Renal pelvis (tissue), 4 donors: ENCODE measurements around the gene AUTS2. TPM values are rescaled to one million over a fixed set of nuclear protein-coding genes. Genes with fewer than 3 reads are reported as not detected.

Experiments
- DNase-seq: peaks from one replicate; pipeline ENCODE4 v3.0.0-alpha.2; 2013
- polyA plus RNA-seq, 3 donors: library from polyadenylated mRNA; unstranded; fragments of 120-200 nt; gene quantifications; one replicate each; pipeline ENCODE4 v1.2.1, GENCODE V29; 2013; ENCODE audit not compliant: insufficient read length in 3 of 3

AUTS2 gene
- polyA plus RNA-seq, 3 donors: 85.8 to 114 (median 86.6) TPM

DNA sequence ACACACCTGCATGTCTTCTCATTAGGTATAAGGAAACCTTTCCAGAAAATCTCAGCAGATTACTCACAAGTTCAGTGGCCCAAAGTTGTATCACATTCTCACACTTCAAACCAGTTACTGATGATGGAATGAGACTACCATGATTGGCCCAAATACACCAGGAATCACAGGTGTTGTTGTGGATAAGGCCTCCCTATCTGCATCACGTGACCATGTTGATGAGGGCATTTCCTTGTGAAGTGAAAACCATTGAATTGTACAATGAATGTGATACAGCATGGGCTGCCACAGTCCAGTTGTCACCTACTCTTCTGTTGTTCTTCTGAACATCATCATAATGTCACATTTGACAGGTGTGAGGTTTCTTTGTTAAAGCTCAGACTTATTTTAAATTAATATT, 431.7 kb downstream of the AUTS2 start:
- no peak for DNase-seq

DNA sequence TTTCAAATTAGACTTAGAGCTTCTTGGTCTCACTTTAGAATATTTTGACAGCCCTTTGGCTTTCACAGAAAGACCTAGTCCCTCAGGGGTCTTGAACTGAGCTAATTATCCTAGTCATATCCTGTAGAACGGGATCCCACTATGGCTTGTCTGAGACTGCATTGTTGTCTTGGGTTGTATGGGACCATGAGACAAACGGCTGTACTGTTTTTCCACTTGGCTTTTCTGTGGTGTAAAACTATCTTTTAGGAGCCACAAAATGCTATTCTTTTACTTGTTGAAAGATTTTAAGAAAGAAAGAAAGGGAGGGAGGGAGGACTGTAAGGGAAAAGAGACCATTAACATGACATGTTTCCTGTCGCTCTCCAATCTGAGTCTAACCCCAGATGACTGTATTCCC, 432.5 kb downstream of the AUTS2 start:
- no peak for DNase-seq

DNA sequence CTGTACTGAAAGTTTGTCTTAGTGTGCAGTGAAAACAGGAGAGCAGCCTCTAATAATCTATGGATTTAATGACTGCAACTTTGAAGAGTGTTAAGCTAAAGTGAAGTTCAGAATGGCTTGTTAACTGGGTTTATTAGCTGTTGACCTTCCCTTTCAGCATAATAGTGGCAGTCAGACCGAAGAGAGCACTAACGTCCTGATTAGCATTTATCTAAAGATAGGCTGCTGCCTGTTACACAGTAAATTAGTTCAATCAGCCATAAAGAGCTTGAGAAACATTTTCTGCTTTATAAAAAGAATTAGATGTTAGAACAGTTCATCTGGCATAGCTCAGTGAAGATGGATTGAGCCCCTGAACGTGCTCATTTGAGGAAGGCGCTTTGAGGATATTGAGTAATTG, 433.0 kb downstream of the AUTS2 start:
- no peak for DNase-seq

DNA sequence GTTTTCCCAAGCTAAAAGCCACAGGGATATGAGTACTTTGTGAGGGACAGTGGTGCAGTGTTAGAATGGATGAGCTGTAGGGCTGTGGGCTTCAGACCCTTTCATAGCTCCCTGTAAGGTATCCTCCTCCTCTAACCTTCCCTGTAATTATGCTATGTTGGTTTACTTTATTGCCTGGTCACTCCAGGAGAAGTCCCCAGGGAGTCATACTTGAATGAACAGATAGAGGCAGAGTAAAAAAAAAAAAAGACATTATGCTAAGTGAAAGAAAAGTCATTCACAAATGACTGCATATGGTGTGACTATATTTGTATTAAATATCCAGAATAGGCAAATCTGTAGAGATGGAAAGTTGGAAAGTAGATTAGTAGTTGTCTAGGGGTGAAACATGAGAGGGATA, 434.4 kb downstream of the AUTS2 start:
- no peak for DNase-seq

DNA sequence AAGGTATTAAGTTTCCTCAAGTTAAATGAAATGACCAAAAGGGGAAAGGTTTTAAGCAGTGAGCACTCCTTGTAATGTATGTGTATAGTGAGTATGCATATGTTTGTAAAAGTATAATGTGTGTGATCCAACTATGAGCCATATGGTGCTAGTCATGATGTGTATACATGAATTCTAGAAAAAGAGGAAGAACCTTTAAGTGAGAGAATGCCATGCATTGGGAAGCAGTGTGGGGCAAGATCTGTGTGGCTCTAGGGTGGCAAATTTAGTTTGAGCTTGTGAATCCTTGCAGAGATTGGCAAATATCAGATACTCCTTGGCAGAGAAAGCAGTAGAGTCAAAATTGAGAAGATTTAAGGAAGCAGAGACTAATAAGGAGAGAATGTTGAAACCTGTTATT, 435.0 kb downstream of the AUTS2 start:
- DNase-seq: no peak

DNA sequence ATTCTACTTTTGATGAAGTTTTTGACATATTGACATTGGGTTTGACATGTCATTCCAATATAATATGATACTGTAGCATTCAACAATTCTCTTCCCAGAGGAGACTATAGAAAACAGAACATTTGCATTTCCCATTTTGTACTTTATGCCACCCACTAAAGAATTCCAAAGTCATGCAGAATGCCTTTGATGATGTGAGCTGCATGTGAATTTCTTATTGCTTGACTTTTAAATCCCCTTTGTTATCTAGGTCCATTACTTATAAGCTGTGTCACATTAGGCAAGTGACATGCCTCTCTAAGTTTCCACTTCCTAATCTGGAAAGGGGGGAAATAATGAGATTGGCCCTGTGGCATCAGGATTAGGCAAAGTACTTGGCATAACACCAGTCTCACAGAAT, 436.7 kb downstream of the AUTS2 start:
- DNase-seq: no peak

DNA sequence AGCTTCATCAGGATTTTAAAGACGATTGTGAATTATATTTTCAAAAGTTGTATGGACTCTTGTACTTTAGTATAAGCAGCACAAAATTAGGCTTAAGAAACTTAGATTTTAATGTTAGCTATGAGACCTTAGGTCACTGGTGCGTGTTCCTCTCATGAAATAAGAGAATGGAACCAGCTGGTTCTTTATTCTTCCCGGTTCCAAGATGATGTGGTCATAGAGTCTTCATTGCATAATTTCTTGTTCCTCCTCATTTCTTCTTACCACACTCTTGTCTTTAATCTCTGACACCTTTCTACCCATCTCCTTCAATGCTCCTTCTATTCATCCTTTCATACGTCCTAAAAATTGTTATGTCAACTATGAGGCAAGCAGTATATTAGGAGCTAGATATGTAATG, 437.2 kb downstream of the AUTS2 start:
- no peak for DNase-seq

DNA sequence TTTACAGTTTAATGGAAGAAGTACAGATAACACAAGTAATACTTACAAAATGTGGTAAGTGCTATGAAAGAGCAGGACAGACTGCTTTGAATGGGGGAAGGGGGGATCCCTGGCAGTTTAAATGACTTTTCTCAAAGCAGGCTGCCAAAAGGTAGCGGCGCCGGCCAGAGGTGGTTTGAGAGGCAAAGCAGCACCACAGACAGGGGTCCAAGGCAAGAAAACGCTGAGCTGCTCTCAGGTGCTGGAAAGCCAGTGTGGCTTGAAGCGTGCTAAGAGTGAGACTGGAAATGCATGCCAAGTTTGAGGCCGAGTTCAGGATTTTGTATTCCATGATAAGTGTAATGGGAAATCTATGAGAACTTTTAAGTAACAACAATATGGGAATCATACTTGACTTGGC, 437.7 kb downstream of the AUTS2 start:
- no peak for DNase-seq

DNA sequence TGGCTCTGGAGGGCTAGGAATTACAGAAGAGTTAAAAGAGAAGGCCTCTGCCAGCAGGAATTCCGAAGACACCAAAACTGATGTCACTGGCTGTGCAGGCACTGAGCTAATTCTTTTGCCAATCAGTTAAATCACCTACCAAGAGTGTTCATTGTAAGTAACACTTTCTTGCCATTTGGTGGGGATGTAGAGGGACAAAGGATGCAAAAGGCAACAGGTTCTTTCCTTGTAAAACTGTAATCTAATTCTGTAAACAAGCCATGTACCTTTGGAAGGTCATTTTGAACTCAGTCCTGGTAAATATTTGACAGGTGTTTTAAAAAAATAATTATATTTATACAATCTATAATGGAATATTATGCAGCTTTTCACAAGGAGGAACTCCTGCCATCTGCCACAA, 438.4 kb downstream of the AUTS2 start:
- no peak for DNase-seq

DNA sequence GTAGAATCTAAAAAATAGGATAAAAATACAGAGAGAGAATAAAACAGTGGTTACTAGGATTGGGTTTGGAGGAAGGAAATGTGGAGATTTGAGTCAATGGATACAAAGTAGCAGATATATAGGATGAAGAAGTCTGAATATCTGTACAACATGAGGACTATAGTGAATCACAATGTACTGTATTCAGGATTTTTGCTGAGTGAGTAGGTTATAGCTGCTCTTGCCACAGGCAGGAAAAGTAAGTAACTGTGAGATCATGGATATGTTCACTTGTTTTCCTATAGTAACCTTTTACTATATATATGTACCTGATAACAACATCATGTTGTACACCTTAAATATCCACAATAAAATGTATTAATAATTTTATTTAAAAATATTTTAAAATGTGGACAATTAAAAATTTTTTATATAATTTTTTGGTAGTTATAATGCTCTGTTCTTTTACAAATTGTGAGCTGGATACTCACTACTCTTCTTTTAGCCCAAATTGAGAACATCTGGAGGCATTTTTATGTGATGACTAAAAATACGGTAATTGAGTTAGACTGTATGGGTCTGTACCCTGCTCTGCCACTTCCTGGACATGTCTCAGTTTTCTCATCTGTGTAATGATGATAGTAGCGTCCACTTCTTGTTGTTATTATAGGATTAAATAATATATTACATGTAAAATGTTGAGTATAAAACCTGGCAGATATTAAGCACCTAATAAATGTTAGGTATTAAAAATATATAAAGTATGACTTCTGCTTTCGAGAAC, 439.1 kb downstream of the AUTS2 start:
- DNase-seq: no peak

DNA sequence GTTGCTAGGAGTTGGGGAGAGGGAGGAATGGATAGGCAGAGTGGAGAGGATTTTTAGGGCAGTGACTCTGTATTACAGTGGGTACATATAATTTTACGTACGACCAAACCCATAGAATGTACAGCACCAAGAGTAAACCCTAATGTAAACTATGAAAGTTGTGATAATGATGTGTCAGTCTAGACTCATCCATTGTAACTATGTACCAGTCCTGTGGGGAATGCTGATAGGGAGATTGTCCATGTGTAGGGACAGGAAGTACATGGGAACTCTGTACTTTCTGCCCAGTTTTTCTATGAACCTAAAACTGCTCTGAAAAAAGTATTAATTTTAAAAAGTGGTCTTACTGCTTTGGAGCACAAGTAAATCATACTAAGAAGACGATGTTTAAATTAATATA, 441.8 kb downstream of the AUTS2 start:
- DNase-seq: no peak

DNA sequence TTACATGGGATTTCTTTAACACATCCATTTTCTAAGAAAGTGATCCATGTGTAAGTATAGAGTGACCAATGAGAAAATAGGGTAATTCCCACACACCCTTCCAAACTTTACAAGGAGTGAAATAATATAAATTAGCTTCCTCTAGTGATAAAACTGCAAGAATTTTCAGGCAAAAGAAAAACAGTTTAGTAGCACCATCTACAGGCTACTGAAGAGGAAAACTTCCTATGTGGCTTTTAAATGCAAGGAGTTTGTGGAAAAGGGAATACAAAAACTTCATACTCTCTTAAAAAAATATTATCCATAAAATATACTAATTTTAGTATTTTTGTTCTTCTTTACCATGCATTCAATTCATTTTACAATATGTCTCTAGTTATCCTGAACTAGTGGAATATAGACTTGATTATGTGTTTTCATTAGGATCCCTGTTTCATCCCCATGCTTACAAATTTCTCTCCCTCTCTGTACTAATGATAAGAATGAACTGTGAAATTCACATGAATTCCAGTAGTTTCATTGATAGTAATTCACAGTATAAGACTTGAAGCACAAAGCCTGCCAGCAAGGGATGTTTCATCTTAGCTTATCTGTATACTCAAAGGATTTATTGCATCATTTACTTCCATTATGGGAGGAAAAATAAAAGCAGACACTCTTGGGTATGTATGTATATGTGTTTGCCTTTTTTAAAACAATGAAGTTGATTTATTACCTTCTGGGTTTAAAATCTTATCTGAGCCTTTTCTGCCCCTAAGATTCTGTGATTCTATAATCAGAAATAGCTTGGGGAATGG, 442.9 kb downstream of the AUTS2 start:
- no peak for DNase-seq

DNA sequence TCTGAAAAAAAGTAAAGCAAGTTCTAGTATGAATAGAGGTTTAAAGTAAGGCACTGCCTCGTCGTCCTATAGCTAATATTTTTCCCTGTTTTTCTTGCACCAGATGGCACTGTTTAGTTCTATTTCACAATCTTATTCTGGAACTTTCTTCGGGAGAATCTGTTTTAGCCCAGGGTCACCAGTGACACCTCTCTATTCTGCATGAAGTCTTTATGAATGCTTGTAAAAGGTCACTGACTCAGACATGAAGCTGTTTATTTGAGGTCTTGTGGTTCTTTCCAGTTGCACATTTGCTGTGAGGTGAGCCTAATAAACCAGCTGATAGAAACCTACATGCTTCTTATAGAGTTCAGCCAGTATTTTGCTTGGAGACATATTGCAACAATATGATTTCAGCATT, 444.3 kb downstream of the AUTS2 start:
- DNase-seq: no peak

DNA sequence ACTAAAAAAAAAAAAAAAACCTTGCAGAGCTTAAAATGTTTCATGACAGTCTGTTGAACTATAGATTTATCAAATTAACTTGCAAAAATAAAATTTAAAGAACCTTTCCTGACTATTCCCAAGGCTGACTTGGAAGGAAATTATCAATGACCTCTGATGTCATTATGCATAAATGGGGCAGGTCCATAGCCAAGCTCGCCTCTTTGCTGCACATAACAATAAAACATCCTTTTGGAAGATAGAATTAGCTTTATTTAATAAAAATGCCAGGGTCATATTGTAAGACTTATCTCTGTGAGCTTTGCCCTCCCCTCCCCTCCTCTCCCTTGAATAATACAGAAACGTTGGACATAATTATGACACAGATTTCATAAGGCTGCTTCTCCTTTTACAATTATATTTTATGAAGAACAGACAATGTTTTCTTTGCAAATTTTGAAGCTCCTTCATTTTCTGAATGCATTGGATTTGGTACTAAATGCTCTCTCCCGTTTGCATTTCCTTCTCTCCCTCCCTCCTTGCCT, 444.8 kb downstream of the AUTS2 start:
- DNase-seq: no peak

DNA sequence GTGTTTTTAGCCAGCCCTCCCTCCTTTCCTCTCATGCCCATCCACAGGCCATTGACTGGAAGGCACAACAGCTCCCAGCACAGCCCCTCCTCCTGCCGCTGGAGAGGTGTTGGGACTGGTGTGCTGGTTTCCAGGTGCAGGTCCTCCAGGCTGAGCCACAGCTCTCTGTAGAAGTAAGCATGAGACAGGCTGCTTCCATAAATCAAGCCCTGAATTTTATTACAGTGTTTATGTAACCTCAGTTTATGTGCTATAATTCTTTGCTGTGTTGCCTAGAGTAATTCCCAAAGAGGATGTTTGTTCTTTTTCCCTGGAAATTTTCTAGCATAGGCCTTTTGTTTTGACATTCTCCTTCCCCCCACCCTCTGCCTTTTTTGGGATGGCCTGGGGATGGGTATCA, 445.8 kb downstream of the AUTS2 start:
- peak; percentile 71 for DNase-seq

DNA sequence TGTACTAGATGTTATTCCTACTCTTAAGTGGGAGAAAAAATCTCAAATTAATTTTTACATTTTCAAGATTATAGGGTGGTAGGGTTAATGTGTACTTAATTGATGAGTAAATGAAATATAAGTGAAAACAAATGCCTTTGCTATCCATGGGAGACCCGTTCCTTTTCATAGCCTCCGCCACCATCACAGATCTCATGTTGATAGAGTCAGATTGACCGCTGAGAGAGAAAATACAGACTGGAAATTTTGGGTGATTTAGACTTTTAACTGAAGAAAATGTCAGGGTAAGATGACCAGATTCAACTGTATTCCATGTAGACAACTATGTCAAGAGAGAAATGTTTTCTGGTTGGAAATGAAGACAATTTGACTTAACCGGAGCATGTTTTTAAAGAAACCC, 446.2 kb downstream of the AUTS2 start:
- no peak for DNase-seq

DNA sequence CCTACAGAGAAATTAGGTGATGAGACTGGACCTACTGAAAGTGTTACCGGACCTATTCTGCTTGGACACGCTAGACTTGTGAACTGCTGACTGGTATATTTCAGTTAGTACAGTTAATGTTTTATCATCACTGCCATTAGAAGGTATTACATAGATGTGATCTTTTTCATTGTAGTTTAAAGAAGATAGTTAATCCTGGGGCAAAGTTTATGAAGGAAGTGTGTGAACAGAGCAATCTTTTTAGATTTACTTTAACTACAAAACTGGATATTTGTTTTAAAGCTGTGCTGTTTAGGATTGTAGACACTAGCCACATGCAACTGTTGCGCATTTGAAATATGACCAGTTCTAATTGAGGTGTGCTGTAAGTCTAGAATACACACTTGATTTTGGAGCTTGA, 446.7 kb downstream of the AUTS2 start:
- no peak for DNase-seq

DNA sequence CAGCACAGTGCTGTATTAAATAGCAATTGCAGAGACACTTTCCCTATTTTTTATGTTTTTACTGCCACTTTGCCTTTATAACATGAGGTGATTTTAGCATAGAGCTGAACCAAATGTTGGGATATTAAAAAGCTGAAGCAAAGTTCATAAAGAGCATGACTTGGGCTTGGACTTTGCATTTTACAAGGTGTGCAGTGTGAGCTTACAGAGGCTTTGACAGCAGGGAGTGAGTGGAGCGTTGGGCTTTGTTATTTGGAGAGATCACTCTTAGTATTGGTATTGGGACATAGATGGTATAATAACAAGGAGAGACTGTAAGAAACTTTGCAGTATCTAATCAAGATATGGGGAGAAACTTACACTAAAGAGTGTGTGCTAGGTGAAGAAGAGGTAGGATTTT, 449.1 kb downstream of the AUTS2 start:
- DNase-seq: no peak

DNA sequence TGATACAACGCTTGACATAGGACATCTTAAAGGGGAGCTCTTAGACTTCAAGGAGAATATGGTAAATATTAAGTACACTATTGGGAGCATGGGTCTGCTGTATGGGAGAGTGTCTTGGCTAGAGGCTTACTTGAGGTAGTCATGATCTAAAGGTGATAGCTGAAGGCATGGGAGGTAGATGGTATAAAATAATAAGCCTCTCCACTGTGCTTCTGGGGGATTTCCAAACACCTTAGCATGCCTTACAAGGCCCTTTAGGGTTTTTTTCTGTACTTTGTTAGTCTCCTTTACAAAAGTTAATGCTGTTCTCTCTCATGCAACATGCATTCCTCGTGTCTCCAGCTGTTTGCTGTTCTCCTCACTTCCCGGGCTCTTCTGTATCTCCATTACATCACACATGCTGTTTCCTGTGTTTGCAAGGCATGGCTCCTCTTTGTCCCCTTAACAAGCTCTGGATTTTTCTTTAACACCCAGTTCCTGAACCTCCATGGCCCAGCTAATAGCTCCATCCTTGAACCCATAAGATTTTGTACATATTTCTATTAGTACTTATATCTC, 449.7 kb downstream of the AUTS2 start:
- DNase-seq: no peak

DNA sequence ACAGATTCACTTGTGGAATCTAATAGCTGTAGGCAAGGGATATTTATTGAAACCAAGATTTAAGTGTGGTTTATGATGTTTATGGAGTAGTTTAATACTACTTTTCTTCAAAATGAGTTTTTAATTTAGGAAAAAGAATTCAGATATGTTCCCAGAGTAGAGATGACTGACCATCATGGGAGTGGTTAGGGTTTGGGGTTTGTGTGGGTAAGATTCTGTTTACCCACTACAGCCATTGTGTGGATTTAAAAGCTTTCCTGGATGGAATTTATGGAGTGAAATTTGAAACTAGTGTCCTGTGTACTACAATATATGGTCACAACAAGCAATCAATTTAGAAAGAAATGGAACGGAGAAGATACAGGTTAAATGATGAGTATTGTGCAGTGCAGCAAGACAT, 453.5 kb downstream of the AUTS2 start:
- DNase-seq: no peak

DNA sequence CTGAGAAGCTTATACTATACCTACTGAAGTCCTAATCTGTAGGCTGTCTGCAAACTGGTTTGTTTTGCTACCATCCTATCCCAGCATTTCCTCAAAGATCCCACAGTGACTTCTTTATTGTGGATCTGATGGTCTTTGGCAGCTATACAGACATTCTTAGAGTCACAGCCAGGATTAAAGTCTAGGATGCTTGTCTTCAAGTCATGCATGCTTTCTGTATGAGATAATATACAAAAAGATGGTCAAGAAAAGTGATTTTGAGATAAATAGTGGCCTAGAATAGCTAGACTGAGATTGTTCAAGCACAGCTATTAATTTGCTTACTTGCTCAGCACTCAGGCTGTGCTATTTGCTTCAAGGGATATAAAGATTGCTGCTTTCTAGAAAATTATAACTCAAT, 454.4 kb downstream of the AUTS2 start:
- no peak for DNase-seq

DNA sequence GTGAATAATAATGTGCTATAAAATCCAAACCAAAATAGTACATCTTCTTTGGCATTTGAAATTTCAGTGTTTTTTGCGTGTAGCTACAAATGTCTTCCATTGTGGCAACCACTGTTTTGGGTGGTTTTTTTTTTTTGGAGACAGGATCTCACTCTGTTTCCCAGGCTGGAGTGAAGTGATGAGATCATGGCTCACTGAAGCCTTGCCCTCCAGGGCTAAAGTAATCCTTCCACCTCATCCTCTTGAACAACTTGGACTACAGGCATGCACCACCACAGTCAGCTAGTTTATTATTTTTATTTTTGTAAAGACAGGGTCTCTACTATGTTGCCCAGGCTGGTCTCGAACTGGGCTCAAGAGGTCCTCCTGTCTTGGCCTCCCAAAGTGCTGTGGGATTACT, 455.1 kb downstream of the AUTS2 start:
- no peak for DNase-seq

DNA sequence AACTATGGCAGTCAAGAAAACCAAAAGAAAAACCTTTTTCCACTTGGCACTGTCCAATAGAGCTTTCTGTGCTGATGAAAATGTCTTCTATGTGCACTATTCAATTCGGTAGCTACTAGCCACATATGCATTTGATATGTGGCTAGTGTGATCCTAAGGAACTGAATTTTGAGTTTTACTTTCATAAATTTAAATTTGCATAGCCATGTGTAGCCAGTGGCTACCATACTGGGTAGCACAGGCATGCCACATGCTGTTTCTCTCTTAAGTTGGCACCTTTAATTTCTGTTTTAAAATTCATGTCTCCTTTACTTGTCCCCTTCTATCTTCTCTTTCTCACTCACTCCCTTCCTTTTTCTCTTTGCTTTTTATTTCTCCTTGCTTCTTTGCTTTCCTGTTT, 455.7 kb downstream of the AUTS2 start:
- DNase-seq: no peak
